A673 (cell line): ENCODE measurements around the gene SLC2A13.

Experiments
- EZH2 ChIP-seq: fragments of 200-600 bp; sonication (generic); IDR thresholded peaks from 2 replicates; pipeline ENCODE4 v1.6.1; 2017; ENCODE audit warnings: borderline replicate concordance, low read depth, mild to moderate bottlenecking, mixed read lengths, antibody characterized with exemption, low read length; ENCODE audit not compliant: poor library complexity, severe bottlenecking
- TF ChIP-seq, protein P1 (sequence below): fragments of 300-800, 200-600 bp; sonication (generic); conservative IDR thresholded peaks from 2 replicates; pipeline ENCODE4 v1.5.1; 2017; ENCODE audit warnings: low read depth, mild to moderate bottlenecking, antibody characterized with exemption, low read length, moderate library complexity, mixed read lengths

DNA sequence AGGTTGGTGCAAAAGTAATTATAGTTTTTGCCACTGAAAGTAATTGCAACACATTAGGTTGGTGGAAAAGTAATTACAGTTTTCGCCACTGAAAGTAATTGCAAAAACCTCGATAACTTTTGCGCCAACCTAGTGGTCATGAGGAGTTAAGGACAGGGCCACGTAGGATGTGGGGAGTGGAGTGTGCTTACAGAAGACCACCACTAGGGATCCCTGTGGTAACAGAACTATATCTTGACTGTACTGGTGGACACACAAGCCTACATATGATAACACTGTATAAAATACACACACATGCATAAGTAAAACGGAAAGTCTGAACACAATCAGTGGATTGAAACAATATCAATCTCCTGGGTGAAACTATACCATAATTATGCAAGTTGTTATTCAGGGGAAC lies 298.8 kb downstream of the SLC2A13 start:
- TF ChIP-seq, protein P1, sequence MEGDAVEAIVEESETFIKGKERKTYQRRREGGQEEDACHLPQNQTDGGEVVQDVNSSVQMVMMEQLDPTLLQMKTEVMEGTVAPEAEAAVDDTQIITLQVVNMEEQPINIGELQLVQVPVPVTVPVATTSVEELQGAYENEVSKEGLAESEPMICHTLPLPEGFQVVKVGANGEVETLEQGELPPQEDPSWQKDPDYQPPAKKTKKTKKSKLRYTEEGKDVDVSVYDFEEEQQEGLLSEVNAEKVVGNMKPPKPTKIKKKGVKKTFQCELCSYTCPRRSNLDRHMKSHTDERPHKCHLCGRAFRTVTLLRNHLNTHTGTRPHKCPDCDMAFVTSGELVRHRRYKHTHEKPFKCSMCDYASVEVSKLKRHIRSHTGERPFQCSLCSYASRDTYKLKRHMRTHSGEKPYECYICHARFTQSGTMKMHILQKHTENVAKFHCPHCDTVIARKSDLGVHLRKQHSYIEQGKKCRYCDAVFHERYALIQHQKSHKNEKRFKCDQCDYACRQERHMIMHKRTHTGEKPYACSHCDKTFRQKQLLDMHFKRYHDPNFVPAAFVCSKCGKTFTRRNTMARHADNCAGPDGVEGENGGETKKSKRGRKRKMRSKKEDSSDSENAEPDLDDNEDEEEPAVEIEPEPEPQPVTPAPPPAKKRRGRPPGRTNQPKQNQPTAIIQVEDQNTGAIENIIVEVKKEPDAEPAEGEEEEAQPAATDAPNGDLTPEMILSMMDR, result peak; percentile 74
- no peak for TF ChIP-seq EZH2
